ENCODE measurements around the gene FURIN.

DNA sequence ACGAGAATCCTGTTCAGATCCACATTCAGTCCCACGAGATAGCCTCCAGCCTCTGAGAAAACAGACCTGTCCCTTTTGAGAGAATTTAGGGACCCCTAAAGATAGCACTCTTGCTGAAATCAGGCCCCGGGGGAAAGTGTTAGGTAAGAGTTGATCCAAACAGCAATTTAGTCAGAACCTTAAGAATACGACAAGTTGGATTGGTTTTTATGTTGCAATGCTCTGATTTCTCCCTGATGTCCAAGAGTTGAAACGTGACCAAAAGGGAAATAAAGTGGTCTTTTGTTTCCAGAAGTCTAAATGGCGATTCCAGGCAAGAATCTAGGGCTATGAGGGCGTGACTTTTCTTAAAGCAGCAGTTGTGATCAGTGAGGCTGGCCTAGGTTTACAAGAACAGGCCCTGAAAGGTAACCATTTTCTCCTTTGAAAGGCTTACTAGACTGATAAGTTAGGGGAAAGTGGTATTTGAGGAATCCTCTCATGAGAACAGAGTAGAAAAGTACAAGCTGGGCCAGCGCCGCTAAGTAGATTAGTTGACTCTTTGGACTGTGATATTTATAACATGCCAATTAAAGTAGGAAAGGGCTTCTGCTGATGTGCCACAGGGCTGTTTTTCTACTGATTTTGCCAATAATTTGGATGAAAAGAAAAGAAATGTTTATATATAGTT lies 39.6 kb downstream of the FURIN start:
- TF ChIP-seq POLR2A (IDR thresholded peaks at IDR 0.05) = no peak
- TF ChIP-seq, protein P1, sequence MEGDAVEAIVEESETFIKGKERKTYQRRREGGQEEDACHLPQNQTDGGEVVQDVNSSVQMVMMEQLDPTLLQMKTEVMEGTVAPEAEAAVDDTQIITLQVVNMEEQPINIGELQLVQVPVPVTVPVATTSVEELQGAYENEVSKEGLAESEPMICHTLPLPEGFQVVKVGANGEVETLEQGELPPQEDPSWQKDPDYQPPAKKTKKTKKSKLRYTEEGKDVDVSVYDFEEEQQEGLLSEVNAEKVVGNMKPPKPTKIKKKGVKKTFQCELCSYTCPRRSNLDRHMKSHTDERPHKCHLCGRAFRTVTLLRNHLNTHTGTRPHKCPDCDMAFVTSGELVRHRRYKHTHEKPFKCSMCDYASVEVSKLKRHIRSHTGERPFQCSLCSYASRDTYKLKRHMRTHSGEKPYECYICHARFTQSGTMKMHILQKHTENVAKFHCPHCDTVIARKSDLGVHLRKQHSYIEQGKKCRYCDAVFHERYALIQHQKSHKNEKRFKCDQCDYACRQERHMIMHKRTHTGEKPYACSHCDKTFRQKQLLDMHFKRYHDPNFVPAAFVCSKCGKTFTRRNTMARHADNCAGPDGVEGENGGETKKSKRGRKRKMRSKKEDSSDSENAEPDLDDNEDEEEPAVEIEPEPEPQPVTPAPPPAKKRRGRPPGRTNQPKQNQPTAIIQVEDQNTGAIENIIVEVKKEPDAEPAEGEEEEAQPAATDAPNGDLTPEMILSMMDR (IDR thresholded peaks at IDR 0.05) = peak in 1 of 5 experiments; percentile 9

Data from tibial nerve (tissue), 3 donors.